ENCODE results near the gene UBA52. TPM values are rescaled to one million over a fixed set of nuclear protein-coding genes. Genes with fewer than 3 reads are reported as not detected.

Gene UBA52
- total and polyA plus RNA-seq, 2 of the 13 experiments (the other 11 are each of a cell fraction or from before 2014, with no cell fraction given): 959 to 1,782 TPM

DNA sequence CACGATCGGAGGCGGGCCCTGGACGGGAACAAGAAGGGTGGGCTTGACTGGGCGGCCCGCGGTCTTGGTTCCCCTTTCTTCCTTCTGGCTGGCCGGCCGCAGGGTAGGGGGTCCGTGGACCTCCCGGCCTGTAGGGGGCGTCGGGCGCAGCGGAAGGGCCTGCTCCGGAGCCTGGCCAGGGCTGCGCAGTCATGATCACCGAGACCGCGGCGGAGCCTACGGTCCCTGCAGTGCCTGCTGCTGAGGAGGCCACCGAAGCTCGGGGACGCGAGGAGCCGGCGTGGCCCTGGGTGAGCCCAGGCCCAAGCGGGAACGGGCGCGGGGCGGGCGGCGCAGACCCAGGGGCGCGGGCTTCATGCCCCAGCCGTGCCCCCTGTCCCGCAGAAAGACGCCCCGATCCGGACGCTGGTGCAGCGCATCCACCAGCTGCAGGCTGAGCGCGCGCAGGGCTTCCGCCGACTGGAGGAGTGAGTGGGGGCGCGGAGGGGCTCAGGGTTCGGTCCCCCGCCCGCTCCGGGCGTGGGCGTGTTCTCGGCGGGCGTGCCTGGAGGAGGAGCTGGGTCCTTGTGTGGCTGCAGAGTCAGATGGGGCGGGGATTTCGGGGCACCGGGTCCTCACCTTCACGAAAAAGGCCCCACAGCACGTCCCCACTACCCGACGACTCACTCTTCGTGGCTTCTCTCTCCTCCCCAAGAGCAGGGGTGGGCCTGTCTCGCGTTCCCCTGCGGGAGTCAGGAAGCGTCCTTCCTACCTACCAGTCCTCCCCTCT lies 17.1 kb downstream of the UBA52 start, which contains the start of gene REX1BD (continued):
- peak; percentile 38; the same call in 1 of the 2 replicates for TF ChIP-seq RARA (CRISPR knock-in tag; IDR thresholded peaks at IDR 0.05)
- TF ChIP-seq, protein P1, sequence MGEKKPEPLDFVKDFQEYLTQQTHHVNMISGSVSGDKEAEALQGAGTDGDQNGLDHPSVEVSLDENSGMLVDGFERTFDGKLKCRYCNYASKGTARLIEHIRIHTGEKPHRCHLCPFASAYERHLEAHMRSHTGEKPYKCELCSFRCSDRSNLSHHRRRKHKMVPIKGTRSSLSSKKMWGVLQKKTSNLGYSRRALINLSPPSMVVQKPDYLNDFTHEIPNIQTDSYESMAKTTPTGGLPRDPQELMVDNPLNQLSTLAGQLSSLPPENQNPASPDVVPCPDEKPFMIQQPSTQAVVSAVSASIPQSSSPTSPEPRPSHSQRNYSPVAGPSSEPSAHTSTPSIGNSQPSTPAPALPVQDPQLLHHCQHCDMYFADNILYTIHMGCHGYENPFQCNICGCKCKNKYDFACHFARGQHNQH (CRISPR knock-in tag; IDR thresholded peaks at IDR 0.05): peak; percentile 88
- 0 out of 2 replicates have a peak, but pooled peaks have one; percentile 66 for TF ChIP-seq ZNF260 (CRISPR knock-in tag; IDR thresholded peaks at IDR 0.05; ENCODE audit: borderline replicate concordance, low read depth)
- TF ChIP-seq, protein P2, sequence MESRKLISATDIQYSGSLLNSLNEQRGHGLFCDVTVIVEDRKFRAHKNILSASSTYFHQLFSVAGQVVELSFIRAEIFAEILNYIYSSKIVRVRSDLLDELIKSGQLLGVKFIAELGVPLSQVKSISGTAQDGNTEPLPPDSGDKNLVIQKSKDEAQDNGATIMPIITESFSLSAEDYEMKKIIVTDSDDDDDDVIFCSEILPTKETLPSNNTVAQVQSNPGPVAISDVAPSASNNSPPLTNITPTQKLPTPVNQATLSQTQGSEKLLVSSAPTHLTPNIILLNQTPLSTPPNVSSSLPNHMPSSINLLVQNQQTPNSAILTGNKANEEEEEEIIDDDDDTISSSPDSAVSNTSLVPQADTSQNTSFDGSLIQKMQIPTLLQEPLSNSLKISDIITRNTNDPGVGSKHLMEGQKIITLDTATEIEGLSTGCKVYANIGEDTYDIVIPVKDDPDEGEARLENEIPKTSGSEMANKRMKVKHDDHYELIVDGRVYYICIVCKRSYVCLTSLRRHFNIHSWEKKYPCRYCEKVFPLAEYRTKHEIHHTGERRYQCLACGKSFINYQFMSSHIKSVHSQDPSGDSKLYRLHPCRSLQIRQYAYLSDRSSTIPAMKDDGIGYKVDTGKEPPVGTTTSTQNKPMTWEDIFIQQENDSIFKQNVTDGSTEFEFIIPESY (CRISPR knock-in tag; IDR thresholded peaks at IDR 0.05): peak; percentile 74
- no peak for TF ChIP-seq NBN (conservative IDR thresholded peaks at IDR 0.05)
- 0 out of 2 replicates have a peak, but pooled peaks have one; percentile 23 for TF ChIP-seq ZNF24 (IDR thresholded peaks at IDR 0.05)
- TF ChIP-seq ZSCAN21 (CRISPR knock-in tag; IDR thresholded peaks at IDR 0.05; ENCODE audit: borderline replicate concordance): no peak
- TF ChIP-seq, protein P3, sequence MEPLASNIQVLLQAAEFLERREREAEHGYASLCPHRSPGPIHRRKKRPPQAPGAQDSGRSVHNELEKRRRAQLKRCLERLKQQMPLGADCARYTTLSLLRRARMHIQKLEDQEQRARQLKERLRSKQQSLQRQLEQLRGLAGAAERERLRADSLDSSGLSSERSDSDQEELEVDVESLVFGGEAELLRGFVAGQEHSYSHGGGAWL (CRISPR knock-in tag; IDR thresholded peaks at IDR 0.05): no peak
- no peak for TF ChIP-seq MATR3 (CRISPR knock-in tag; IDR thresholded peaks at IDR 0.05)
- 0 out of 2 replicates have a peak, but pooled peaks have one; percentile 10 for TF ChIP-seq NFYB (CRISPR knock-in tag; IDR thresholded peaks at IDR 0.05)
- peak; percentile 79 for TF ChIP-seq PCBP1 (IDR thresholded peaks at IDR 0.05; ENCODE audit: borderline replicate concordance, low read depth, low read length)
- no peak for TF ChIP-seq PAF1 (CRISPR knock-in tag; IDR thresholded peaks at IDR 0.05)
- TF ChIP-seq ZNF232 (CRISPR knock-in tag; IDR thresholded peaks at IDR 0.05; ENCODE audit: borderline replicate concordance): no peak
- no peak for TF ChIP-seq MBNL3 (CRISPR knock-in tag; conservative IDR thresholded peaks at IDR 0.05)
- TF ChIP-seq MAFK (conservative IDR thresholded peaks at IDR 0.05 in 1 of 2, IDR thresholded peaks at IDR 0.05 in 1 of 2; ENCODE audit: low read length in 2 of 2): no peak
- TF ChIP-seq ZNF367 (CRISPR knock-in tag; IDR thresholded peaks at IDR 0.05; ENCODE audit: borderline replicate concordance): no peak
- peak; percentile 74; the same call in 1 of the 2 replicates for TF ChIP-seq ETV5 (CRISPR knock-in tag; IDR thresholded peaks at IDR 0.05; ENCODE audit: borderline replicate concordance)
- TF ChIP-seq NRL (CRISPR knock-in tag; IDR thresholded peaks at IDR 0.05; ENCODE audit: borderline replicate concordance): no peak; the same call in 1 of the 2 replicates
- TF ChIP-seq, protein P4, sequence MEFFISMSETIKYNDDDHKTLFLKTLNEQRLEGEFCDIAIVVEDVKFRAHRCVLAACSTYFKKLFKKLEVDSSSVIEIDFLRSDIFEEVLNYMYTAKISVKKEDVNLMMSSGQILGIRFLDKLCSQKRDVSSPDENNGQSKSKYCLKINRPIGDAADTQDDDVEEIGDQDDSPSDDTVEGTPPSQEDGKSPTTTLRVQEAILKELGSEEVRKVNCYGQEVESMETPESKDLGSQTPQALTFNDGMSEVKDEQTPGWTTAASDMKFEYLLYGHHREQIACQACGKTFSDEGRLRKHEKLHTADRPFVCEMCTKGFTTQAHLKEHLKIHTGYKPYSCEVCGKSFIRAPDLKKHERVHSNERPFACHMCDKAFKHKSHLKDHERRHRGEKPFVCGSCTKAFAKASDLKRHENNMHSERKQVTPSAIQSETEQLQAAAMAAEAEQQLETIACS (CRISPR knock-in tag; IDR thresholded peaks at IDR 0.05): no peak; the same call in none of the 2 replicates
- no peak for TF ChIP-seq ZC3H4 (CRISPR knock-in tag; IDR thresholded peaks at IDR 0.05; ENCODE audit: borderline replicate concordance)
- 0 out of 2 replicates have a peak, but pooled peaks have one; percentile 38 for TF ChIP-seq ZNF607 (CRISPR knock-in tag; IDR thresholded peaks at IDR 0.05; ENCODE audit: borderline replicate concordance)
- TF ChIP-seq, protein P5, sequence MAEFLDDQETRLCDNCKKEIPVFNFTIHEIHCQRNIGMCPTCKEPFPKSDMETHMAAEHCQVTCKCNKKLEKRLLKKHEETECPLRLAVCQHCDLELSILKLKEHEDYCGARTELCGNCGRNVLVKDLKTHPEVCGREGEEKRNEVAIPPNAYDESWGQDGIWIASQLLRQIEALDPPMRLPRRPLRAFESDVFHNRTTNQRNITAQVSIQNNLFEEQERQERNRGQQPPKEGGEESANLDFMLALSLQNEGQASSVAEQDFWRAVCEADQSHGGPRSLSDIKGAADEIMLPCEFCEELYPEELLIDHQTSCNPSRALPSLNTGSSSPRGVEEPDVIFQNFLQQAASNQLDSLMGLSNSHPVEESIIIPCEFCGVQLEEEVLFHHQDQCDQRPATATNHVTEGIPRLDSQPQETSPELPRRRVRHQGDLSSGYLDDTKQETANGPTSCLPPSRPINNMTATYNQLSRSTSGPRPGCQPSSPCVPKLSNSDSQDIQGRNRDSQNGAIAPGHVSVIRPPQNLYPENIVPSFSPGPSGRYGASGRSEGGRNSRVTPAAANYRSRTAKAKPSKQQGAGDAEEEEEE (CRISPR knock-in tag; IDR thresholded peaks at IDR 0.05; ENCODE audit: borderline replicate concordance): no peak
- TF ChIP-seq ZNF598 (CRISPR knock-in tag; IDR thresholded peaks at IDR 0.05; ENCODE audit: borderline replicate concordance): no peak
